HG03175 (cell line): ENCODE data around the gene MFRP.

Experiments
- ATAC-seq: cut with Tn5 transposase; IDR thresholded peaks from one replicate; pipeline ENCODE4 v1.9.1; 2021; ENCODE audit warnings: mild to moderate bottlenecking, moderate library complexity; ENCODE audit not compliant: unreplicated experiment

MFRP gene

GRCh38 chr11:119359365-119360214 is 13.1 kb upstream of the MFRP start:
- no peak for ATAC-seq

- ATAC-seq: no peak
These were observed 10.6 kb upstream of the MFRP start for GRCh38 chr11:119357074-119357473.

GRCh38 chr11:119356349-119357031 is 10.0 kb upstream of the MFRP start:
- ATAC-seq: peak; percentile 67

- no peak for ATAC-seq
These were observed 8.8 kb upstream of the MFRP start for GRCh38 chr11:119355091-119355843.

GRCh38 chr11:119352857-119353260 is 6.4 kb upstream of the MFRP start:
- no peak for ATAC-seq

GRCh38 chr11:119351232-119351631 is 4.7 kb upstream of the MFRP start:
- no peak for ATAC-seq

GRCh38 chr11:119350302-119350701 is 3.8 kb upstream of the MFRP start:
- no peak for ATAC-seq

- ATAC-seq: no peak
These were observed 1.6 kb upstream of the MFRP start for GRCh38 chr11:119347940-119348605.

- no peak for ATAC-seq
These were observed 737 bp upstream of the MFRP start for GRCh38 chr11:119347242-119347641.

- no peak for ATAC-seq
These were observed 820 bp downstream of the MFRP start for GRCh38 chr11:119345685-119346084.

GRCh38 chr11:119344291-119345010 is 2.1 kb downstream of the MFRP start:
- ATAC-seq: no peak

- ATAC-seq: no peak
These were observed 2.8 kb downstream of the MFRP start for GRCh38 chr11:119343726-119344125.

- ATAC-seq: no peak
These were observed 4.0 kb downstream of the MFRP start for GRCh38 chr11:119342362-119343130.

GRCh38 chr11:119342023-119342300 is 4.5 kb downstream of the MFRP start:
- no peak for ATAC-seq

GRCh38 chr11:119341222-119342022 is 5.1 kb downstream of the MFRP start:
- no peak for ATAC-seq

GRCh38 chr11:119340335-119341221 is 5.9 kb downstream of the MFRP start, which contains the start of gene C1QTNF5:
Gene C1QTNF5 (minus strand): TSS chr11:119340883. CDS start chr11:119340397, 486 bp downstream.
- no peak for ATAC-seq

- no peak for ATAC-seq
These were observed 6.7 kb downstream of the MFRP start for GRCh38 chr11:119339589-119340334.
